ENCODE results near the gene PRDM16. TPM values are rescaled to one million over a fixed set of nuclear protein-coding genes. Genes with fewer than 3 reads are reported as not detected.

PRDM16 gene
- total RNA-seq, 1 experiment from 2014 or later = 22.3 TPM

GRCh38 chr1:3277623-3278022 is 208.6 kb downstream of the PRDM16 start:
- DNase-seq (ENCODE audit: low read depth, low spot score) (no peak), ATAC-seq (no peak)
- Histone ChIP-seq H3K27me3 (ENCODE audit: control insufficient read depth, insufficient read depth, low read length) (no peaks in the 10 kb centered on the region), H3K4me3 (ENCODE audit: low read depth in 2 of 2, low read length in 2 of 2) (no peak overlapping the region), H3K4me1 (ENCODE audit: control insufficient read depth, insufficient read depth, low read length) (no peaks in the 10 kb centered on the region), H3K36me3 (ENCODE audit: control insufficient read depth, insufficient read depth, low read length) (no peaks in the 10 kb centered on the region), H3K27ac (ENCODE audit: low read length) (no peak overlapping the region), H3K9me3 (ENCODE audit: control insufficient read depth, insufficient read depth, low read depth, low read length) (no peaks in the 10 kb centered on the region)
- intact Hi-C loops (cut with micrococcal nuclease; ENCODE audit: unreplicated experiment) (no loop called here), in situ Hi-C loops (cut with HindIII; ENCODE audit: low pct_unique_long_range_greater_than_20kb, low sequenced_read_pairs) (no loop called here)
- ChIA-PET POLR2A (no interaction called here), CTCF (no interaction called here)
- BruUV-seq (replicated peaks) = no TSS peak
- TF ChIP-seq REST (IDR thresholded peaks at IDR 0.05; ENCODE audit: insufficient read depth in 1 of 2, low read depth in 2 of 2, low read length in 1 of 2) (no peak), TCF7L2 (IDR thresholded peaks at IDR 0.05; ENCODE audit: low read depth, low read length) (no peak)

- ATAC-seq = no peak
- no peaks in the 10 kb centered on the region for H3K27me3 ChIP-seq (ENCODE audit: control insufficient read depth, insufficient read depth, low read length)
- BruUV-seq (replicated peaks) = no TSS peak
- DNase-seq (ENCODE audit: low read depth, low spot score) = no peak
- no peaks in the 10 kb centered on the region for H3K36me3 ChIP-seq (ENCODE audit: control insufficient read depth, insufficient read depth, low read length)
- H3K9me3 ChIP-seq (ENCODE audit: control insufficient read depth, insufficient read depth, low read depth, low read length) = no peaks in the 10 kb centered on the region
- in situ Hi-C loops (cut with HindIII; ENCODE audit: low pct_unique_long_range_greater_than_20kb, low sequenced_read_pairs) (no loop called here), intact Hi-C loops (cut with micrococcal nuclease; ENCODE audit: unreplicated experiment) (no loop called here)
- H3K4me1 ChIP-seq (ENCODE audit: control insufficient read depth, insufficient read depth, low read length) = no peaks in the 10 kb centered on the region
- H3K4me3 ChIP-seq (ENCODE audit: low read depth in 2 of 2, low read length in 2 of 2) = no peak overlapping the region
- H3K27ac ChIP-seq (ENCODE audit: low read length) = no peak overlapping the region
- CTCF ChIA-PET = no interaction called here
- TF ChIP-seq POLR2AphosphoS5 (IDR thresholded peaks at IDR 0.05; ENCODE audit: low read depth, low read length) (no peak), TCF7L2 (IDR thresholded peaks at IDR 0.05; ENCODE audit: low read depth, low read length) (no peak), REST (IDR thresholded peaks at IDR 0.05; ENCODE audit: insufficient read depth in 1 of 2, low read depth in 2 of 2, low read length in 1 of 2) (no peak), CTCF (IDR thresholded peaks at IDR 0.05) (no peak), SIN3A (IDR thresholded peaks at IDR 0.05; ENCODE audit: borderline replicate concordance, insufficient read depth, low read depth, low read length) (no peak)
- POLR2A ChIA-PET = no interaction called here
Observed at GRCh38 chr1:3278416-3279181, 209.6 kb downstream of the PRDM16 start.
